Thyroid gland (tissue), 4 donors: Measurements from ENCODE around the gene NAGS. TPM values are rescaled to one million over a fixed set of nuclear protein-coding genes. Genes with fewer than 3 reads are reported as not detected.

Source experiments
- DNase-seq, 2 donors: peaks; one replicate each; pipeline ENCODE4 v3.0.0-alpha.2; 2019
- H3K27ac ChIP-seq, 3 donors: fragments of 200-600 bp; sonication (generic); 1 replicate in 2 of 3; 2 replicates in 1 of 3; pipeline ENCODE4 v1.5.1; 2016 to 2019; ENCODE audit warnings: mild to moderate bottlenecking in 1 of 3, moderate library complexity in 1 of 3
- H3K27me3 ChIP-seq: fragments of 200-600 bp; sonication (generic); one replicate; pipeline ENCODE4 v1.5.1; 2019
- H3K36me3 ChIP-seq, 2 donors: fragments of 200-600 bp; sonication (generic); one replicate each; pipeline ENCODE4 v1.5.1; 2016 to 2019
- H3K4me1 ChIP-seq, 2 donors: fragments of 200-600 bp; sonication (generic); one replicate each; pipeline ENCODE4 v1.5.1; 2017 to 2019
- H3K4me3 ChIP-seq, 3 donors: fragments of 200-600 bp; sonication (generic); replicated peaks in 1 of 3; 1 replicate in 2 of 3; 2 replicates in 1 of 3; pipeline ENCODE4 v1.5.1; 2016; ENCODE audit warnings: mild to moderate bottlenecking in 1 of 3
- H3K9me3 ChIP-seq: fragments of 200-600 bp; sonication (generic); one replicate; pipeline ENCODE4 v1.5.1; 2017
- CTCF ChIP-seq, 6 experiments: fragments of 200-600 bp in 3 of 6; fragments of 450-650 bp in 3 of 6; sonication (generic) in 3 of 6; IDR thresholded peaks; one replicate each; pipeline ENCODE4 v1.5.1; 2016 to 2019; ENCODE audit warnings: antibody characterized with exemption in 6 of 6, mild to moderate bottlenecking in 2 of 6, inconsistent platforms in 1 of 6, moderate library complexity in 1 of 6
- POLR2A ChIP-seq, 2 donors: fragments of 450-650 bp; IDR thresholded peaks; one replicate each; pipeline ENCODE4 v1.6.1; 2017; ENCODE audit warnings: antibody characterized with exemption in 2 of 2, mild to moderate bottlenecking in 2 of 2, moderate library complexity in 1 of 2
- WGBS, 2 donors: methylation state at CpG; one replicate each; pipeline ENCODE4 v1.1.5; 2017; 5-methylcytosine and 5-hydroxymethylcytosine counted together
- intact Hi-C: fragments of 100-400 bp; cut with DNase I; formaldehyde crosslinking; loops from one replicate; pipeline ENCODE4 v1.15.1; 2023
- total RNA-seq, 4 donors: library from RNA; depleted of rRNA; stranded (reverse); fragments of >200 nt; gene quantifications; one replicate each; pipeline ENCODE4 v1.2.3, GENCODE V29; 2016

The NAGS gene
- total RNA-seq, 4 donors from 2014 or later: 11.9 to 19.2 (median 14.5) TPM

GRCh38 chr17:43984521-43984920, 19.9 kb upstream of the NAGS start:
- WGBS, 2 donors: 87 to 96% methylated on average over 8 of the region's 8 CpGs
- intact Hi-C loops: no loop called here
- Histone ChIP-seq H3K36me3 (no peaks in the 10 kb centered on the region), H3K4me1 (peaks cover 22 to 36% of the 10 kb centered on the region in 2 donors), H3K4me3 (no peak overlapping the region), H3K27me3 (no peaks in the 10 kb centered on the region), H3K27ac (peak overlapping the region; percentile 7 to 91 (median 80)), H3K9me3 (no peaks in the 10 kb centered on the region)
- DNase-seq: no peak
- TF ChIP-seq POLR2A (IDR thresholded peaks at IDR 0.05) (no peak), CTCF (IDR thresholded peaks at IDR 0.05) (no peak)

- no peak for TF ChIP-seq POLR2A (IDR thresholded peaks at IDR 0.05)
- no peak for TF ChIP-seq CTCF (IDR thresholded peaks at IDR 0.05)
- WGBS, 2 donors: 90 to 93% methylated on average over 7 of the region's 7 CpGs
- DNase-seq: no peak
- H3K4me1 ChIP-seq: peaks cover 22 to 36% of the 10 kb centered on the region in 2 donors
- peak overlapping the region; percentile 95 to 99 (median 97) for H3K27ac ChIP-seq
- intact Hi-C loops: no loop called here
- no peaks in the 10 kb centered on the region for H3K36me3 ChIP-seq
- H3K9me3 ChIP-seq: no peaks in the 10 kb centered on the region
- H3K27me3 ChIP-seq: no peaks in the 10 kb centered on the region
- H3K4me3 ChIP-seq: no peak overlapping the region
Observed at GRCh38 chr17:43986225-43986981, 18.0 kb upstream of the NAGS start.

GRCh38 chr17:43987131-43988021, 17.0 kb upstream of the NAGS start:
- no peaks in the 10 kb centered on the region for H3K36me3 ChIP-seq
- no peak overlapping the region for H3K4me3 ChIP-seq
- 65 to 70% methylated on average over 12 of the region's 12 CpGs for WGBS, 2 donors
- TF ChIP-seq CTCF (IDR thresholded peaks at IDR 0.05): no peak
- no peak for TF ChIP-seq POLR2A (IDR thresholded peaks at IDR 0.05)
- intact Hi-C loops: no loop called here
- H3K27ac ChIP-seq: peak overlapping the region; percentile 95 to 99 (median 97)
- peaks cover 22 to 33% of the 10 kb centered on the region in 2 donors for H3K4me1 ChIP-seq
- H3K27me3 ChIP-seq: no peaks in the 10 kb centered on the region
- peak in 1 of 2 donors; percentile 23 for DNase-seq
- H3K9me3 ChIP-seq: no peaks in the 10 kb centered on the region

GRCh38 chr17:43988301-43988700, 16.1 kb upstream of the NAGS start:
- no peaks in the 10 kb centered on the region for H3K36me3 ChIP-seq
- no peaks in the 10 kb centered on the region for H3K9me3 ChIP-seq
- DNase-seq: peak; percentile 91
- peak overlapping the region; percentile 95 to 99 (median 97) for H3K27ac ChIP-seq
- intact Hi-C loops: no loop called here
- TF ChIP-seq CTCF (IDR thresholded peaks at IDR 0.05) (peak in 1 of 6 experiments; percentile 40), POLR2A (IDR thresholded peaks at IDR 0.05) (peak in 1 of 2 donors; percentile 37)
- H3K27me3 ChIP-seq: no peaks in the 10 kb centered on the region
- H3K4me1 ChIP-seq: peaks cover 20 to 27% of the 10 kb centered on the region in 2 donors
- 28 to 37% methylated on average over 9 of the region's 9 CpGs for WGBS, 2 donors
- no peak overlapping the region for H3K4me3 ChIP-seq
